Panc1 (cell line): ENCODE results near the gene AP5Z1. TPM values are rescaled to one million over a fixed set of nuclear protein-coding genes. Genes with fewer than 3 reads are reported as not detected.

ENCODE experiments used
- ATAC-seq: fragments of 200-7000 bp; cut with Tn5 transposase; 2 replicates; pipeline ENCODE4 v1.9.1; 2020; ENCODE audit warnings: mild to moderate bottlenecking, moderate library complexity
- BruUV-seq: library from RNA; stranded (reverse); fragments of 400-500 nt; replicated peaks from 2 replicates; lab custom pipeline; 2021; lab: Mats Ljungman, UMichigan
- CTCF ChIA-PET: fragments of 300-600 bp; sonication (Branson Sonifier 250); formaldehyde crosslinking; loops from one replicate; lab custom pipeline; 2022; ENCODE audit warnings: antibody characterized with exemption; lab: Charles Lee
- POLR2A ChIA-PET: fragments of 300-600 bp; sonication (Branson Sonifier 250); formaldehyde crosslinking; loops from one replicate; lab custom pipeline; 2022; ENCODE audit warnings: antibody characterized with exemption; lab: Charles Lee
- DNase-seq: peaks from one replicate; pipeline ENCODE4 v3.0.0-alpha.2; 2010; ENCODE audit warnings: low read depth, low spot score
- H3K27ac ChIP-seq: 2 replicates; pipeline ENCODE4 v1.5.1; 2011; ENCODE audit warnings: mild to moderate bottlenecking, low read length, inconsistent platforms
- H3K27me3 ChIP-seq: fragments of 200-500 bp; sonication (Bioruptor generic); 2 replicates; pipeline ENCODE4 v1.6.0; 2014; ENCODE audit warnings: low read length, inconsistent platforms; ENCODE audit not compliant: control insufficient read depth, insufficient read depth
- H3K36me3 ChIP-seq: fragments of 200-500 bp; sonication (Bioruptor generic); 2 replicates; pipeline ENCODE4 v1.5.1; 2014; ENCODE audit warnings: inconsistent platforms, mild to moderate bottlenecking, low read length, moderate library complexity; ENCODE audit not compliant: control insufficient read depth, insufficient read depth
- H3K4me1 ChIP-seq: 2 replicates; pipeline ENCODE4 v1.5.1; 2011; ENCODE audit warnings: inconsistent platforms, mild to moderate bottlenecking, low read length, moderate library complexity; ENCODE audit not compliant: control insufficient read depth, insufficient read depth
- H3K4me3 ChIP-seq, 2 experiments: 2 replicates each; pipeline ENCODE4 v1.5.1; 2011 to 2012; ENCODE audit warnings: low read depth in 2 of 2, low read length in 2 of 2, mild to moderate bottlenecking in 2 of 2, inconsistent platforms in 1 of 2, moderate library complexity in 1 of 2
- H3K9me3 ChIP-seq: fragments of 200-500 bp; sonication (Bioruptor generic); 2 replicates; pipeline ENCODE4 v1.5.1; 2014; ENCODE audit warnings: low read depth, mild to moderate bottlenecking, inconsistent platforms, low read length, moderate library complexity; ENCODE audit not compliant: control insufficient read depth, insufficient read depth
- POLR2AphosphoS5 ChIP-seq: IDR thresholded peaks from 2 replicates; pipeline ENCODE4 v1.6.1; 2012; ENCODE audit warnings: mild to moderate bottlenecking, low read depth, low read length, moderate library complexity
- SIN3A ChIP-seq: IDR thresholded peaks from 2 replicates; pipeline ENCODE4 v1.6.1; 2012; ENCODE audit warnings: low read depth, mild to moderate bottlenecking, low read length, moderate library complexity, borderline replicate concordance; ENCODE audit not compliant: insufficient read depth
- TCF7L2 ChIP-seq: IDR thresholded peaks from 2 replicates; pipeline ENCODE4 v1.6.1; 2011; ENCODE audit warnings: mild to moderate bottlenecking, low read depth, low read length, inconsistent platforms
- in situ Hi-C: cut with HindIII; loops from 2 replicates; pipeline ENCODE4 v1.10.0; 2016; ENCODE audit warnings: low sequenced_read_pairs, low pct_unique_long_range_greater_than_20kb
- intact Hi-C: fragments of 100-400 bp; cut with micrococcal nuclease; formaldehyde crosslinking; loops from one replicate; pipeline ENCODE4 v1.10.0; 2022; ENCODE audit not compliant: unreplicated experiment
- total RNA-seq: library from RNA; stranded (reverse); gene quantifications from one replicate; pipeline ENCODE4 v1.2.1, GENCODE V29; 2021; ENCODE audit not compliant: unreplicated experiment
- TF ChIP-seq, protein P1 (sequence below): fragments of 450-650 bp; IDR thresholded peaks from 2 replicates; pipeline ENCODE4 v1.5.1; 2017; ENCODE audit warnings: mild to moderate bottlenecking
- TF ChIP-seq, protein P2 (sequence below), 2 experiments: IDR thresholded peaks; 2 replicates each; pipeline ENCODE4 v1.6.1; 2011 to 2012; ENCODE audit warnings: low read depth in 2 of 2, control low read depth in 1 of 2, low read length in 1 of 2, mild to moderate bottlenecking in 1 of 2, moderate library complexity in 1 of 2; ENCODE audit not compliant: insufficient read depth in 1 of 2

Gene AP5Z1
- total RNA-seq, 1 experiment from 2014 or later, result 100.0 TPM

DNA sequence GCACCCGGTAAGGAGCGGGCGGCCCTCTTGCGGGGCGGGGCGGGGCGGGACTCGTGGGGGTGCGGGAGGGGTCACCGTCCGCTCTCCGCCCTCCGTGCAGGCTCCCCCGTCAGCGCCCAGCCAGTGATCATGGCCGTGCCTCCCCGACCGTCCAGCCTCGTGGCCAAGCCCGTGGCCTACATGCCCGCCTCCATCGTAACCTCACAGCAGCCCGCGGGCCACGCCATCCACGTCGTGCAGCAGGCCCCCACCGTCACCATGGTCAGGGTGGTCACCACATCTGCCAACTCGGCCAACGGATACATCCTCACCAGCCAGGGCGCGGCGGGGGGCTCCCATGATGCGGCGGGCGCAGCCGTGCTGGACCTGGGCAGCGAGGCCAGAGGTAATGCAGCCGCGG is 16.2 kb upstream of the AP5Z1 start:
- intact Hi-C loops (no loop called here), in situ Hi-C loops (no loop called here)
- Histone ChIP-seq H3K4me1 (no peaks in the 10 kb centered on the region), H3K27me3 (no peaks in the 10 kb centered on the region), H3K9me3 (no peaks in the 10 kb centered on the region), H3K36me3 (peaks cover 23% of the 10 kb centered on the region), H3K4me3 (no peak overlapping the region), H3K27ac (no peak overlapping the region)
- no TSS peak for BruUV-seq
- no peak for ATAC-seq
- ChIA-PET CTCF (interaction anchor here (0.6 kb wide), 1 partner anchor 9 kb away, joined by 5 read pairs; no protein-coding TSS in a partner anchor), POLR2A (interaction anchor here (0.6 kb wide), 1 partner anchor 1084 kb away, joined by 4 read pairs; no protein-coding TSS in a partner anchor)
- TF ChIP-seq, protein P1, sequence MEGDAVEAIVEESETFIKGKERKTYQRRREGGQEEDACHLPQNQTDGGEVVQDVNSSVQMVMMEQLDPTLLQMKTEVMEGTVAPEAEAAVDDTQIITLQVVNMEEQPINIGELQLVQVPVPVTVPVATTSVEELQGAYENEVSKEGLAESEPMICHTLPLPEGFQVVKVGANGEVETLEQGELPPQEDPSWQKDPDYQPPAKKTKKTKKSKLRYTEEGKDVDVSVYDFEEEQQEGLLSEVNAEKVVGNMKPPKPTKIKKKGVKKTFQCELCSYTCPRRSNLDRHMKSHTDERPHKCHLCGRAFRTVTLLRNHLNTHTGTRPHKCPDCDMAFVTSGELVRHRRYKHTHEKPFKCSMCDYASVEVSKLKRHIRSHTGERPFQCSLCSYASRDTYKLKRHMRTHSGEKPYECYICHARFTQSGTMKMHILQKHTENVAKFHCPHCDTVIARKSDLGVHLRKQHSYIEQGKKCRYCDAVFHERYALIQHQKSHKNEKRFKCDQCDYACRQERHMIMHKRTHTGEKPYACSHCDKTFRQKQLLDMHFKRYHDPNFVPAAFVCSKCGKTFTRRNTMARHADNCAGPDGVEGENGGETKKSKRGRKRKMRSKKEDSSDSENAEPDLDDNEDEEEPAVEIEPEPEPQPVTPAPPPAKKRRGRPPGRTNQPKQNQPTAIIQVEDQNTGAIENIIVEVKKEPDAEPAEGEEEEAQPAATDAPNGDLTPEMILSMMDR, result no peak
- no peak for TF ChIP-seq POLR2AphosphoS5
- TF ChIP-seq, protein P2, sequence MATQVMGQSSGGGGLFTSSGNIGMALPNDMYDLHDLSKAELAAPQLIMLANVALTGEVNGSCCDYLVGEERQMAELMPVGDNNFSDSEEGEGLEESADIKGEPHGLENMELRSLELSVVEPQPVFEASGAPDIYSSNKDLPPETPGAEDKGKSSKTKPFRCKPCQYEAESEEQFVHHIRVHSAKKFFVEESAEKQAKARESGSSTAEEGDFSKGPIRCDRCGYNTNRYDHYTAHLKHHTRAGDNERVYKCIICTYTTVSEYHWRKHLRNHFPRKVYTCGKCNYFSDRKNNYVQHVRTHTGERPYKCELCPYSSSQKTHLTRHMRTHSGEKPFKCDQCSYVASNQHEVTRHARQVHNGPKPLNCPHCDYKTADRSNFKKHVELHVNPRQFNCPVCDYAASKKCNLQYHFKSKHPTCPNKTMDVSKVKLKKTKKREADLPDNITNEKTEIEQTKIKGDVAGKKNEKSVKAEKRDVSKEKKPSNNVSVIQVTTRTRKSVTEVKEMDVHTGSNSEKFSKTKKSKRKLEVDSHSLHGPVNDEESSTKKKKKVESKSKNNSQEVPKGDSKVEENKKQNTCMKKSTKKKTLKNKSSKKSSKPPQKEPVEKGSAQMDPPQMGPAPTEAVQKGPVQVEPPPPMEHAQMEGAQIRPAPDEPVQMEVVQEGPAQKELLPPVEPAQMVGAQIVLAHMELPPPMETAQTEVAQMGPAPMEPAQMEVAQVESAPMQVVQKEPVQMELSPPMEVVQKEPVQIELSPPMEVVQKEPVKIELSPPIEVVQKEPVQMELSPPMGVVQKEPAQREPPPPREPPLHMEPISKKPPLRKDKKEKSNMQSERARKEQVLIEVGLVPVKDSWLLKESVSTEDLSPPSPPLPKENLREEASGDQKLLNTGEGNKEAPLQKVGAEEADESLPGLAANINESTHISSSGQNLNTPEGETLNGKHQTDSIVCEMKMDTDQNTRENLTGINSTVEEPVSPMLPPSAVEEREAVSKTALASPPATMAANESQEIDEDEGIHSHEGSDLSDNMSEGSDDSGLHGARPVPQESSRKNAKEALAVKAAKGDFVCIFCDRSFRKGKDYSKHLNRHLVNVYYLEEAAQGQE (IDR thresholded peaks at IDR 0.05; ENCODE audit: insufficient read depth in 1 of 2, low read depth in 2 of 2, low read length in 1 of 2), result no peak
- TF ChIP-seq TCF7L2, result no peak
- no peak for TF ChIP-seq SIN3A
- no peak for DNase-seq

DNA sequence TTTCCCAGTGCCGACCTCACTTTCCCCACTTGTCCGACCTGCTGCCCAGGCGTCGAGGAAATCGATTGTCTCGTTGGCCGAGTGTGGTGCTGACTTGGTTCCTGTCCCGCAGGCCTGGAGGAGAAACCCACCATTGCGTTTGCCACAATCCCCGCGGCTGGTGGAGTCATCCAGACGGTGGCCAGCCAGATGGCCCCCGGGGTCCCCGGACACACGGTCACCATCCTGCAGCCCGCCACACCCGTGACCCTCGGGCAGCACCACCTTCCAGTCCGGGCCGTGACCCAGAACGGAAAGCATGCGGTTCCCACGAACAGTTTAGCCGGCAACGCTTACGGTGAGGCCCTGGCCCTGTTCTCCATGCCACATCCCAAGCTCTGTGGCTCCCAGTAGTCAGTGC is 14.5 kb upstream of the AP5Z1 start:
- no peak overlapping the region for H3K27ac ChIP-seq
- POLR2A ChIA-PET, result no interaction called here

More for the DNA sequence above, 14.5 kb upstream of the AP5Z1 start:
- no peak overlapping the region for H3K4me3 ChIP-seq
- DNase-seq, result no peak
- intact Hi-C loops, result no loop called here
- CTCF ChIA-PET, result no interaction called here
- TF ChIP-seq, protein P1, result no peak
- TF ChIP-seq TCF7L2, result no peak
- TF ChIP-seq, protein P2 (IDR thresholded peaks at IDR 0.05; ENCODE audit: insufficient read depth in 1 of 2, low read depth in 2 of 2, low read length in 1 of 2), result no peak
- TF ChIP-seq POLR2AphosphoS5, result no peak
- no peak for TF ChIP-seq SIN3A
- ATAC-seq, result no peak
- no peaks in the 10 kb centered on the region for H3K27me3 ChIP-seq
- BruUV-seq, result no TSS peak
- no peaks in the 10 kb centered on the region for H3K9me3 ChIP-seq
- in situ Hi-C loops, result no loop called here
- H3K36me3 ChIP-seq, result peaks cover 21% of the 10 kb centered on the region
- no peaks in the 10 kb centered on the region for H3K4me1 ChIP-seq
